ENCODE data around the gene LCMT1. TPM values are rescaled to one million over a fixed set of nuclear protein-coding genes. Genes with fewer than 3 reads are reported as not detected.

LCMT1 gene
- total and polyA plus RNA-seq, 2 donors (not counting 1 experiment from before 2014, with no cell fraction given): 40.8 to 45.8 TPM

- Histone ChIP-seq H3K4me3 (replicated peaks in 1 of 4; ENCODE audit: control extremely low read depth in 1 of 4, insufficient read depth in 1 of 4, low read depth in 3 of 4, low read length in 4 of 4) (no peak overlapping the region), H3K9ac (ENCODE audit: insufficient read depth, low read length) (no peak overlapping the region), H3K4me2 (ENCODE audit: extremely low read depth, insufficient read depth, low read length) (no peak overlapping the region), H2AFZ (ENCODE audit: low read length) (no peak overlapping the region), H3K27ac (ENCODE audit: insufficient read depth, low read length) (no peak overlapping the region), H3K27me3 (ENCODE audit: control insufficient read depth, insufficient read depth, low read length) (peaks cover 5% of the 10 kb centered on the region), H3K9me3 (ENCODE audit: control insufficient read depth, insufficient read depth, low read depth, low read length) (no peaks in the 10 kb centered on the region), H3K36me3 (ENCODE audit: control insufficient read depth, insufficient read depth, low read length) (no peaks in the 10 kb centered on the region), H3K79me2 (ENCODE audit: control insufficient read depth, insufficient read depth, low read length) (no peaks in the 10 kb centered on the region), H4K20me1 (ENCODE audit: control insufficient read depth, extremely low read depth, insufficient read depth, low read length) (no peaks in the 10 kb centered on the region), H3K4me1 (ENCODE audit: control insufficient read depth, extremely low read depth, insufficient read depth, low read length) (no peaks in the 10 kb centered on the region)
- TF ChIP-seq CTCF (conservative IDR thresholded peaks at IDR 0.05 in 1 of 2, IDR thresholded peaks at IDR 0.05 in 1 of 2; ENCODE audit: low read depth in 1 of 2, low read length in 2 of 2): no peak
- no peak for DNase-seq (ENCODE audit: low read depth in 2 of 2)
Measured at GRCh38 chr16:25219070-25219737, 107.7 kb downstream of the LCMT1 start.

GRCh38 chr16:25222959-25223358 lies 111.4 kb downstream of the LCMT1 start:
- Histone ChIP-seq H2AFZ (ENCODE audit: low read length) (no peak overlapping the region), H3K27ac (ENCODE audit: insufficient read depth, low read length) (no peak overlapping the region), H3K9me3 (ENCODE audit: control insufficient read depth, insufficient read depth, low read depth, low read length) (no peaks in the 10 kb centered on the region), H3K4me1 (ENCODE audit: control insufficient read depth, extremely low read depth, insufficient read depth, low read length) (no peaks in the 10 kb centered on the region), H3K79me2 (ENCODE audit: control insufficient read depth, insufficient read depth, low read length) (no peaks in the 10 kb centered on the region), H3K9ac (ENCODE audit: insufficient read depth, low read length) (no peak overlapping the region), H3K27me3 (ENCODE audit: control insufficient read depth, insufficient read depth, low read length) (peaks cover 3% of the 10 kb centered on the region), H4K20me1 (ENCODE audit: control insufficient read depth, extremely low read depth, insufficient read depth, low read length) (no peaks in the 10 kb centered on the region), H3K4me3 (replicated peaks in 1 of 4; ENCODE audit: control extremely low read depth in 1 of 4, insufficient read depth in 1 of 4, low read depth in 3 of 4, low read length in 4 of 4) (no peak overlapping the region), H3K36me3 (ENCODE audit: control insufficient read depth, insufficient read depth, low read length) (no peaks in the 10 kb centered on the region), H3K4me2 (ENCODE audit: extremely low read depth, insufficient read depth, low read length) (no peak overlapping the region)
- no peak for DNase-seq (ENCODE audit: low read depth in 2 of 2)
- TF ChIP-seq EZH2 (IDR thresholded peaks at IDR 0.05; ENCODE audit: low read length, missing control alignments): no peak

- Histone ChIP-seq H3K4me1 (ENCODE audit: control insufficient read depth, extremely low read depth, insufficient read depth, low read length) (no peaks in the 10 kb centered on the region), H2AFZ (ENCODE audit: low read length) (no peak overlapping the region), H4K20me1 (ENCODE audit: control insufficient read depth, extremely low read depth, insufficient read depth, low read length) (no peaks in the 10 kb centered on the region), H3K27me3 (ENCODE audit: control insufficient read depth, insufficient read depth, low read length) (no peaks in the 10 kb centered on the region), H3K27ac (ENCODE audit: insufficient read depth, low read length) (no peak overlapping the region), H3K36me3 (ENCODE audit: control insufficient read depth, insufficient read depth, low read length) (no peaks in the 10 kb centered on the region), H3K9ac (ENCODE audit: insufficient read depth, low read length) (no peak overlapping the region), H3K9me3 (ENCODE audit: control insufficient read depth, insufficient read depth, low read depth, low read length) (no peaks in the 10 kb centered on the region), H3K79me2 (ENCODE audit: control insufficient read depth, insufficient read depth, low read length) (no peaks in the 10 kb centered on the region), H3K4me3 (replicated peaks in 1 of 4; ENCODE audit: control extremely low read depth in 1 of 4, insufficient read depth in 1 of 4, low read depth in 3 of 4, low read length in 4 of 4) (no peak overlapping the region), H3K4me2 (ENCODE audit: extremely low read depth, insufficient read depth, low read length) (no peak overlapping the region)
- no peak for TF ChIP-seq EZH2 (IDR thresholded peaks at IDR 0.05; ENCODE audit: low read length, missing control alignments)
- no peak for TF ChIP-seq CTCF (conservative IDR thresholded peaks at IDR 0.05 in 1 of 2, IDR thresholded peaks at IDR 0.05 in 1 of 2; ENCODE audit: low read depth in 1 of 2, low read length in 2 of 2)
- DNase-seq (ENCODE audit: low read depth in 2 of 2): no peak
Measured at GRCh38 chr16:25223964-25224363, 112.4 kb downstream of the LCMT1 start.
